Umbilical cord (tissue), 2 donors: Measurements from ENCODE around the gene IRGQ. TPM values are rescaled to one million over a fixed set of nuclear protein-coding genes. Genes with fewer than 3 reads are reported as not detected.

Experiments used
- DNase-seq: peaks from one replicate; pipeline ENCODE4 v3.0.0-alpha.2; 2015; ENCODE audit warnings: low spot score
- total RNA-seq: library from RNA; depleted of rRNA; stranded (reverse); fragments of >200 nt; gene quantifications from one replicate; pipeline ENCODE4 v1.2.3, GENCODE V29; 2014; ENCODE audit warnings: low replicate concordance; ENCODE audit not compliant: insufficient read depth

The IRGQ gene
- total RNA-seq, 1 donor from 2014 or later = 17.6 TPM

DNA sequence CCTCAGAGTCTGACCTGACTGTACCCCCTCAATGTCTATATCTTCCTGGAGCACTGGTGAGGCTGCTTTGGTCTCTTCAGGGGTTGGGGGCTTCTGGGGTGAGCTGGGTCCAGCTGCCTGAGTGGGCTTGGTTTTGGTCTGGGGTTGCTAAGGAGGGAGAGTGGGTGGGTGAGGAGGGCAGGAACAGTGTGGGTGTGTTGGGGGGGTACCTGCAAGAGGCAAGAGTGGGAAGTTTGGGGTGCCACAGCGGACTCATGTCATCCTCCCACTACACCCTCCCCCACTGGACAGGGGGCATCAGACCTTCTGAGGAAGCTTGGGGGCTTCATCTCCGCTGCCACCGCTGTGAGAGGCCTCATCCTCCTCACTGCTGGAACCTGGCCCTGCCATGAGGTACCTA lies 49.4 kb downstream of the IRGQ start:
- DNase-seq = no peak

DNA sequence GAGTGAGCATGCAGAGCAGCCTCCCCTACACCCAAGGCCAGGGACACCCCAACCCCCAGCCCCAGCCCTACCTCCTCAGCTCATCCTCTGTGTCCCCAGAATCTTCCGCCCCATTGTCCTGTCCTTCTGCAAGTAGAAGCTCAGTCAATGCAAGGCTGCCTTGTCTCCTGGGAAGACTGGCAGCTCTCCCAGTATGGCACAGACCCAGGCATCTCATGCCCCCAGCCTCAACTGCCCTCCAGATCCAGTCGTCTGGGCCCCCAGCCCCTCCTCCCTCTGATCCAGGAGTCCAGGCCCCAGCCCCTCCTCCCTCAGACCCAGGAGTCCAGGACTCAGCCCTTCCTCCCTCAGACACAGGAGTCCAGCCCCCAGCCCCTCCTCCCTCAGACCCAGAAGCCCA lies 50.0 kb downstream of the IRGQ start:
- DNase-seq = no peak

DNA sequence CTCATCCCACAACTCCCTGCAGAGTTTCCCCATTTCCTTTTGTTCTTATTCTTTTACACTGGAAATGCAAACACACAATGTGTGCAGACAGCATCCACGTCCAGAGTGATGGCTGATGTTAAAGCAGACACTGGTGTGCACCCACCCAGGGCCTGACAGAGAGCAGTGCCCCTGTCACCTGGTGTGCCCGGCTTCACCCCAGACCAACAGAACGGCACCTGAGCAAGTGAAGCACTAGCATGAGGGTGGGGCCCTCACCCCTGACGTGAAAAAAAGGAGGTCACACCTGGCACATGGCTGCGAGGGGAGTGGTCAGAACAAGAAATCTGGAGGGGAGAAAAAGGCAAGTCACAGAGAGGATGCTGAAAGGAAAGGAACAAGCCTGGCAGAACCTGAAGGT lies 50.7 kb downstream of the IRGQ start:
- no peak for DNase-seq

DNA sequence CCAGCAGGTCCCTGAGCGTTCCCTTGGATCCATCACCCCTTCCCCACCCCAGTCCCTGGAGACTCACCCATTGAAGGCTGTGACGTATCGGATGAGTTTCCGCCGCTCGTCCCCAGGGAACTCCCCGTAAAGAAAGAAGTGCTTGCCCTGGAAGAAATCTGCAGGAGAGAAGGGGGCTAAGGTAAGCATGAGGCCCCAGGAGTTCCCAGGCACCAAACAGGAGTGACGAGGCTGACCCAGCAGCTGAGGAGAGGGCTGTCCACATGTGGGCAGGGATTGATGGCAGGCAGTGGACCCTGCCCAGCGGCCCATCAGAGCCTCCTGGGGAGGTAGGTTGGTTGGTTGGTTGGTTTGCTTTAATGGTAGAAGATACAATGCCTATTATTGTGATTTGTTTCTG lies 51.9 kb downstream of the IRGQ start:
- DNase-seq = no peak

DNA sequence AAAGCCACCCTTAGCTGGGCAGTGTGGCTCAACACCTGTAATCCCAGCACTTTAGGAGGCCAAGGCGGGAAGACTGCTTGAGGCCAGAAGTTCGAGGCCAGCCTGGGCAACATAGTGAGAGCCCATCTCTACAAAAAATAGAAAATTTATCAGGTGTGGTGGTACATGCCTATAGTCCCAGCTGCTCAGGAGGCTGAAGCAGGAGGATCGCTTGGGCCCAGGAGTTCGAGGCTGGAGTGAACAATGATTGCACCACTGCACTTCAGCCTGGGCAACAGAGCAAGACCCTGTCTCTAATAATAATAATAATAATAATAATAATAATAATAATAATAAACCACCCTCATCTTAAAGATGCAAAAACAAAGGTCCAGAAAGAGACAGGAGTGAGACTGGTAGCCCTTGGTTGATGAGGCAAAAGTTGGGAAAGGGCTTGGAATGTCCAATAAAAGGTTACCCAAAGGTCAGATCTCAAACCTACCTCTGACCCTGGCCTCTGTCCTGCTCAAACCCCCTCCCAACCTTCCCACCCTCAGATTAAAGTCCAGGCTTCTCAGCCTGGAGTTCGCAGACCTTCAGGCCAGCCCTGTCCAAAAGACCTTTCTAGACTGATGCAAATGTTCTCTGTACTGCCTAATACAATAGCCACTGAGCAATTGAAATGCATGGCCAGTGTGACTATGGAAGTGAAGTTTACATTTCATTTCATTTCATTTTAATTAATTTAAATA lies 53.8 kb downstream of the IRGQ start:
- DNase-seq = no peak

DNA sequence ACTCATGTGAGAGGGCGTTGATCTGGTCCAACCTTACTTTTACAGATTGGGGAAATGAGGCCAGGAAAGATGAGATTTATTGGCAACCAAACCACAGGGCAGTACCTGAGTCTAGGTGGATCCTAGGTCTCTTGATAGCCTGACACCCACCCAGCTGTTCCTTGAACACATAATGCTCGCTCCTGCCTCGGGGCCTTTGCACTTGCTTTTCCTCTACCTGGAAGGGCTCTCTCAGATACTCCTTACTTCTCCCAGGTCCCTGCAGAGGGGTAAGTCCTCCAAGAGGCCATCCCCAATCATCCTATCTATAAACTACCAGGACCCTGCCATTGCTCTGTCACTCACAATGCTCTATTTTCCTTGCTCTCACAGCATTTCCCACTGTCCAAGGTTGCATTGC lies 55.6 kb downstream of the IRGQ start:
- DNase-seq = no peak

DNA sequence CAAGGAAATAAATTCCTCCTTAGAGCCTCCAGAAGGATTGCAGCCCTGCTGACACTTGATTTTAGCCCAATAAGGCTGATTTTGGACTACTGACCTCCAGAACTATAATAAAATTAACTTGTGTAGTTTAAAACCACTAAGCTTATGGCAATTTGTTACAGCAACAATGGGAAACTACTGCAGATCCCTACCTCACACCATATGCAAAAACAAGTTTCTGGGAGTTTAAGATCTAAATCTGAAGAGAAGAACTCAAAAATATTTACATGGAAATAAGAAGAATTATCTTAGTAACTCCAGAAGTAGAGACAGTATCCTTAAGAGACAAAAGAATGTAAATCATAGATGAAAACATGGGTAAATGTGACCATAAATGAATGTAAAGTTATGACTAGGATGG lies 57.0 kb downstream of the IRGQ start:
- DNase-seq = no peak

DNA sequence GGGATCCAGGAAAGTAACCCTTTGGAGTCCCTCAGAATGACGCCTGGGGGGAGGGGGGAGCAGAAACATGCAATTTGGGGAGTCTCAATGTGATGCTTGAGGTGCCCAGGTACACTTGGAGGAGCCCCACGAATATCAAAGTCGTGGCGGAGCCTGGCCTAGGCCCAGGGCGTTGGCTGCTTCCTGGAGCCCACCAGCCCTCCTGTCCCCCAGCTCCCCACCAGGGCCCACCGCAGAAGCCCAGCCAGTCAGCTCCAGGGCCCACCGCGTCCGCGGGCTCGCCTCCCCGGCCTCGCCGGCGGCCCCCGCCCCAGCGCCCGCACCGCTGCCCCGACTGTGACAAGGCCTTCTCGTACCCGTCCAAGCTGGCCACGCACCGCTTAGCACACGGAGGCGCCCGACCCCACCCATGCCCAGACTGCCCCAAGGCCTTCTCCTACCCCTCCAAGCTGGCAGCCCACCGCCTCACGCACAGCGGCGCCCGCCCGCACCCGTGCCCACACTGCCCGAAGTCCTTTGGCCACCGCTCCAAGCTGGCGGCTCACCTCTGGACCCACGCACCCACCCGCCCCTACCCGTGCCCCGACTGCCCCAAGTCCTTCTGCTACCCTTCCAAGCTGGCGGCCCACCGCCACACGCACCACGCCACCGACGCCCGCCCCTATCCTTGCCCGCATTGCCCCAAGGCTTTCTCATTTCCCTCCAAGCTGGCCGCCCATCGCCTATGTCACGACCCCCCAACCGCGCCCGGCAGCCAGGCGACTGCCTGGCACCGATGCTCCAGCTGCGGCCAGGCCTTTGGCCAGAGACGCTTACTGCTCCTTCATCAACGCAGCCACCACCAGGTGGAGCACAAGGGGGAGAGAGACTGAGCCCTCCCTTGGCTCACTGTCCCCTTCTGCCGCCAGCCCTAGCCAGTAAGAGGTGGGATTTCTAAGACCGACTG lies 60.8 kb downstream of the IRGQ start:
- DNase-seq = peak; percentile 72

Other genes starting within 250 kb of the IRGQ start
- 1.2 TPM for gene CD177, start 242.4 kb downstream of the IRGQ start, total RNA-seq
- not detected for gene TEX101, start 181.2 kb downstream of the IRGQ start, total RNA-seq
- gene LYPD3, start 130.5 kb downstream of the IRGQ start, total RNA-seq = 13.0 TPM
- gene PHLDB3, start 91.4 kb downstream of the IRGQ start, total RNA-seq = 7.0 TPM
- 33.7 TPM for gene ETHE1, start 68.9 kb downstream of the IRGQ start, total RNA-seq
- 0.24 TPM for gene ZNF575, start 62.9 kb downstream of the IRGQ start, total RNA-seq
- 6.0 TPM for gene XRCC1, start 20.6 kb downstream of the IRGQ start, total RNA-seq
- gene PINLYP, start 20.3 kb downstream of the IRGQ start, total RNA-seq = 17.3 TPM
- 15.9 TPM for gene ZNF576, start 461 bp upstream of the IRGQ start, total RNA-seq
- gene SRRM5, start 16.0 kb upstream of the IRGQ start, total RNA-seq = 0.24 TPM
- 18.8 TPM for gene ZNF428, start 23.5 kb upstream of the IRGQ start, total RNA-seq
- 2.9 TPM for gene CADM4, start 43.7 kb upstream of the IRGQ start, total RNA-seq
- 30.1 TPM for gene PLAUR, start 74.0 kb upstream of the IRGQ start, total RNA-seq
- gene IRGC, start 119.9 kb upstream of the IRGQ start, total RNA-seq = not detected
- gene SMG9, start 158.8 kb upstream of the IRGQ start, total RNA-seq = 10.1 TPM
- 6.3 TPM for gene KCNN4, start 184.8 kb upstream of the IRGQ start, total RNA-seq
- 3.1 TPM for gene LYPD5, start 206.3 kb upstream of the IRGQ start, total RNA-seq
- gene ZNF283, start 231.2 kb upstream of the IRGQ start, total RNA-seq = 28.6 TPM